ENCODE data around the gene ZC3H18. TPM values are rescaled to one million over a fixed set of nuclear protein-coding genes. Genes with fewer than 3 reads are reported as not detected.

Gene ZC3H18
- total and polyA plus RNA-seq, 2 of the 4 experiments (the other 2 are of a cell fraction) = 3.4 to 21.3 TPM

- no peaks in the 10 kb centered on the region for H3K9me1 ChIP-seq (ENCODE audit: insufficient read depth, low read length)
- peaks cover 22% of the 10 kb centered on the region for H3K9me3 ChIP-seq (ENCODE audit: control insufficient read depth, insufficient read depth, low read length)
- H2BK5ac ChIP-seq (ENCODE audit: low read depth, low read length, poor library complexity, severe bottlenecking) = no peak overlapping the region
- in situ Hi-C loops (cut with MboI; ENCODE audit: low sequenced_read_pairs) = no loop called here
- TF ChIP-seq SMC3 (IDR thresholded peaks at IDR 0.05; ENCODE audit: low read depth, low read length) (no peak), CHD1 (IDR thresholded peaks at IDR 0.05; ENCODE audit: low read depth, low read length) (no peak), ELK1 (IDR thresholded peaks at IDR 0.05; ENCODE audit: borderline replicate concordance, low read depth, low read length) (no peak)
- H4K91ac ChIP-seq (ENCODE audit: insufficient read depth, low read depth, low read length) = no peak overlapping the region
- H3K14ac ChIP-seq (replicated peaks; ENCODE audit: low read depth, low read length) = no peak overlapping the region
- ATAC-seq (ENCODE audit: low read depth) (no peak), DNase-seq (no peak)
- H3K4me1 ChIP-seq (ENCODE audit: control insufficient read depth, insufficient read depth, low read length) = peaks cover 6% of the 10 kb centered on the region; the same call in 1 of the 2 replicates
- no peak overlapping the region for H4K8ac ChIP-seq (ENCODE audit: low read depth in 2 of 2, low read length in 2 of 2)
- no peak overlapping the region for H3K4me3 ChIP-seq (ENCODE audit: insufficient read depth, low read depth, low read length)
- H2BK15ac ChIP-seq (ENCODE audit: low read depth, low read length) = no peak overlapping the region
- POLR2A ChIA-PET (ENCODE audit: unreplicated experiment) = no interaction called here
- H3K27ac ChIP-seq (ENCODE audit: insufficient read depth, low read length) = no peak overlapping the region
- no peak overlapping the region for H3K23ac ChIP-seq (ENCODE audit: low read depth, low read length)
- H3K36me3 ChIP-seq (ENCODE audit: control insufficient read depth, insufficient read depth, low read length) = peaks cover 2% of the 10 kb centered on the region; the same call in 1 of the 2 replicates
- no peak overlapping the region for H2BK120ac ChIP-seq (ENCODE audit: low read depth, low read length)
- no peak overlapping the region for H3K4ac ChIP-seq (ENCODE audit: low read depth, low read length)
- H3K79me1 ChIP-seq (ENCODE audit: low read depth in 1 of 2, low read length in 2 of 2) = peaks cover 5 to 14% of the 10 kb centered on the region in 2 experiments; a peak in 2 of 4 replicates
- CTCF ChIA-PET = no interaction called here
- no peak overlapping the region for H3K9ac ChIP-seq (ENCODE audit: low read depth, low read length)
- no peak overlapping the region for H2AFZ ChIP-seq (replicated peaks; ENCODE audit: low read length, poor library complexity)
- peaks cover 34% of the 10 kb centered on the region for H3K27me3 ChIP-seq (ENCODE audit: control insufficient read depth, insufficient read depth, low read length)
- H2AK9ac ChIP-seq (replicated peaks; ENCODE audit: low read depth, low read length, poor library complexity) = peak overlapping the region; percentile 72
- H4K20me1 ChIP-seq (ENCODE audit: insufficient read depth, low read length) = no peaks in the 10 kb centered on the region; the same call in 1 of the 2 replicates
- H2BK20ac ChIP-seq (ENCODE audit: low read depth, low read length) = no peak overlapping the region
- WGBS, 2 experiments (ENCODE audit: extremely low coverage in 2 of 2, insufficient read length in 1 of 2) = 55% methylated on average over 8 of the region's 12 CpGs; no CpG with 5 or more reads in 1 of the 2 experiments
- dilution Hi-C loops (cut with HindIII; ENCODE audit: low sequenced_read_pairs, unreplicated experiment) = no loop called here
- BruUV-seq (replicated peaks) = no TSS peak
- intact Hi-C loops (cut with micrococcal nuclease) = no loop called here
- no peak overlapping the region for H4K5ac ChIP-seq (ENCODE audit: low read depth, low read length)
- no peak overlapping the region for H3K4me2 ChIP-seq (ENCODE audit: low read depth, low read length)
- no peak overlapping the region for H3K18ac ChIP-seq (ENCODE audit: low read depth, low read length)
- no peak overlapping the region for H3K56ac ChIP-seq (ENCODE audit: extremely low read depth, insufficient read depth, low read length)
- no peak overlapping the region for H2AK5ac ChIP-seq (ENCODE audit: low read depth, low read length)
Measured at GRCh38 chr16:88539261-88539651, 30.9 kb upstream of the ZC3H18 start.
